Loucy (cell line): ENCODE measurements around the gene GGA3.

Experiments
- H2AFZ ChIP-seq: fragments of 200-600 bp; sonication (generic); 2 replicates; pipeline ENCODE4 v1.6.0; 2016; ENCODE audit warnings: antibody characterized with exemption, mild to moderate bottlenecking, low read length, moderate library complexity
- H3F3A ChIP-seq: fragments of 200-600 bp; 2 replicates; pipeline ENCODE4 v1.6.0; 2016; ENCODE audit warnings: antibody characterized with exemption, low read depth, mild to moderate bottlenecking
- H3K27me3 ChIP-seq: fragments of 200-600 bp; sonication (generic); 2 replicates; pipeline ENCODE4 v1.6.1; 2014; ENCODE audit warnings: low read length, mild to moderate bottlenecking; ENCODE audit not compliant: insufficient read depth, poor library complexity, severe bottlenecking
- H3K36me3 ChIP-seq: fragments of 200-600 bp; sonication (generic); 2 replicates; pipeline ENCODE4 v1.6.1; 2016; ENCODE audit warnings: low read length; ENCODE audit not compliant: insufficient read depth
- H3K4me1 ChIP-seq: fragments of 200-600 bp; sonication (generic); 2 replicates; pipeline ENCODE4 v1.5.1; 2014; ENCODE audit warnings: low read length, mild to moderate bottlenecking; ENCODE audit not compliant: insufficient read depth, poor library complexity, severe bottlenecking
- H3K4me2 ChIP-seq: fragments of 200-600 bp; sonication (generic); 2 replicates; pipeline ENCODE4 v1.6.0; 2014; ENCODE audit warnings: antibody characterized with exemption, low read length, low read depth, mild to moderate bottlenecking; ENCODE audit not compliant: poor library complexity, severe bottlenecking
- H3K4me3 ChIP-seq: fragments of 200-600 bp; sonication (generic); 2 replicates; pipeline ENCODE4 v1.5.1; 2014; ENCODE audit warnings: low read length, mild to moderate bottlenecking, mixed read lengths; ENCODE audit not compliant: poor library complexity, severe bottlenecking
- H3K79me2 ChIP-seq: fragments of 200-600 bp; sonication (generic); 2 replicates; pipeline ENCODE4 v1.6.1; 2014; ENCODE audit warnings: low read length; ENCODE audit not compliant: insufficient read depth
- H3K9ac ChIP-seq: fragments of 200-600 bp; sonication (generic); 2 replicates; pipeline ENCODE4 v1.6.0; 2014; ENCODE audit warnings: mild to moderate bottlenecking, low read depth, low read length, moderate library complexity; ENCODE audit not compliant: poor library complexity, severe bottlenecking
- H3K9me2 ChIP-seq: fragments of 200-600 bp; sonication (generic); replicated peaks from 2 replicates; pipeline ENCODE4 v1.6.1; 2016; ENCODE audit warnings: low read depth, low read length, mixed read lengths
- H3K9me3 ChIP-seq: fragments of 200-600 bp; sonication (generic); 2 replicates; pipeline ENCODE4 v1.6.1; 2014; ENCODE audit warnings: mild to moderate bottlenecking, antibody characterized with exemption, low read length, low read depth; ENCODE audit not compliant: insufficient read depth
- H4K20me1 ChIP-seq: fragments of 200-600 bp; sonication (generic); 2 replicates; pipeline ENCODE4 v1.6.0; 2014; ENCODE audit warnings: antibody characterized with exemption, low read length, mild to moderate bottlenecking; ENCODE audit not compliant: insufficient read depth, poor library complexity, severe bottlenecking
- CTCF ChIP-seq: fragments of 200-600 bp; sonication (generic); conservative IDR thresholded peaks from 2 replicates; pipeline ENCODE4 v1.5.1; 2014; ENCODE audit warnings: mild to moderate bottlenecking, antibody characterized with exemption, low read length
- EZH2phosphoT487 ChIP-seq: fragments of 200-600 bp; IDR thresholded peaks from 2 replicates; pipeline ENCODE4 v1.6.1; 2018; ENCODE audit warnings: antibody characterized with exemption, mild to moderate bottlenecking, moderate library complexity, borderline replicate concordance

The GGA3 gene

GRCh38 chr17:75237100-75238014 lies 24.0 kb downstream of the GGA3 start:
- TF ChIP-seq EZH2phosphoT487 (no peak), CTCF (no peak)
- Histone ChIP-seq H4K20me1 (no peaks in the 10 kb centered on the region), H3K9ac (no peak overlapping the region), H3K79me2 (no peaks in the 10 kb centered on the region), H3K4me3 (no peak overlapping the region), H3K9me2 (no peaks in the 10 kb centered on the region), H3K9me3 (no peaks in the 10 kb centered on the region), H2AFZ (no peak overlapping the region), H3K27me3 (no peaks in the 10 kb centered on the region), H3K4me1 (no peaks in the 10 kb centered on the region), H3K36me3 (peaks cover 80% of the 10 kb centered on the region; the same call in 1 of the 2 replicates), H3F3A (no peaks in the 10 kb centered on the region), H3K4me2 (no peak overlapping the region)

- Histone ChIP-seq H3K9ac (no peak overlapping the region), H3K36me3 (peaks cover 75% of the 10 kb centered on the region; the same call in 1 of the 2 replicates), H3K27me3 (no peaks in the 10 kb centered on the region), H3K4me3 (no peak overlapping the region), H2AFZ (no peak overlapping the region), H3K9me3 (no peaks in the 10 kb centered on the region), H3F3A (no peaks in the 10 kb centered on the region), H3K79me2 (no peaks in the 10 kb centered on the region), H4K20me1 (no peaks in the 10 kb centered on the region), H3K4me2 (no peak overlapping the region), H3K4me1 (no peaks in the 10 kb centered on the region), H3K9me2 (no peaks in the 10 kb centered on the region)
- TF ChIP-seq EZH2phosphoT487 (no peak), CTCF (no peak)
Measured at GRCh38 chr17:75232786-75233185, 28.6 kb downstream of the GGA3 start.

- no peak overlapping the region for H3K9ac ChIP-seq
- no peaks in the 10 kb centered on the region for H3F3A ChIP-seq
- H3K79me2 ChIP-seq, result no peaks in the 10 kb centered on the region
- no peaks in the 10 kb centered on the region for H3K27me3 ChIP-seq
- H4K20me1 ChIP-seq, result no peaks in the 10 kb centered on the region
- H3K9me3 ChIP-seq, result no peaks in the 10 kb centered on the region
- H3K4me1 ChIP-seq, result no peaks in the 10 kb centered on the region
- TF ChIP-seq EZH2phosphoT487 (no peak), CTCF (no peak)
- H3K4me3 ChIP-seq, result no peak overlapping the region
- no peak overlapping the region for H2AFZ ChIP-seq
- no peak overlapping the region for H3K4me2 ChIP-seq
- H3K36me3 ChIP-seq, result peaks cover 75% of the 10 kb centered on the region; the same call in 1 of the 2 replicates
- H3K9me2 ChIP-seq, result no peaks in the 10 kb centered on the region
Measured at GRCh38 chr17:75231741-75232464, 29.5 kb downstream of the GGA3 start.
